HUES6 (cell line): Measurements from ENCODE around the gene INO80C.
A peak's percentile ranks its signal among the peaks of the same experiment; 100 is the strongest.

Source experiments
- H3K27ac ChIP-seq: 2 replicates; pipeline ENCODE4 v1.7.0; 2013; ENCODE audit warnings: low read depth, mild to moderate bottlenecking, low read length, inconsistent platforms
- H3K27me3 ChIP-seq: 2 replicates; pipeline ENCODE4 v1.6.1; 2013; ENCODE audit warnings: low read length; ENCODE audit not compliant: control insufficient read depth, insufficient read depth
- H3K36me3 ChIP-seq: 2 replicates; pipeline ENCODE4 v1.6.1; 2013; ENCODE audit warnings: low read length; ENCODE audit not compliant: control insufficient read depth, insufficient read depth
- H3K4me1 ChIP-seq: 2 replicates; pipeline ENCODE4 v1.6.1; 2013; ENCODE audit warnings: low read length; ENCODE audit not compliant: control insufficient read depth, insufficient read depth
- H3K4me3 ChIP-seq: 2 replicates; pipeline ENCODE4 v1.5.1; 2013; ENCODE audit warnings: low read depth, low read length
- H3K9ac ChIP-seq: one replicate; pipeline ENCODE4 v1.6.1; 2013; ENCODE audit warnings: mild to moderate bottlenecking, low read length
- H3K9me3 ChIP-seq: 2 replicates; pipeline ENCODE4 v1.6.1; 2013; ENCODE audit warnings: low read depth, low read length; ENCODE audit not compliant: control insufficient read depth, insufficient read depth

The INO80C gene, protein sequence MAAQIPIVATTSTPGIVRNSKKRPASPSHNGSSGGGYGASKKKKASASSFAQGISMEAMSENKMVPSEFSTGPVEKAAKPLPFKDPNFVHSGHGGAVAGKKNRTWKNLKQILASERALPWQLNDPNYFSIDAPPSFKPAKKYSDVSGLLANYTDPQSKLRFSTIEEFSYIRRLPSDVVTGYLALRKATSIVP

DNA sequence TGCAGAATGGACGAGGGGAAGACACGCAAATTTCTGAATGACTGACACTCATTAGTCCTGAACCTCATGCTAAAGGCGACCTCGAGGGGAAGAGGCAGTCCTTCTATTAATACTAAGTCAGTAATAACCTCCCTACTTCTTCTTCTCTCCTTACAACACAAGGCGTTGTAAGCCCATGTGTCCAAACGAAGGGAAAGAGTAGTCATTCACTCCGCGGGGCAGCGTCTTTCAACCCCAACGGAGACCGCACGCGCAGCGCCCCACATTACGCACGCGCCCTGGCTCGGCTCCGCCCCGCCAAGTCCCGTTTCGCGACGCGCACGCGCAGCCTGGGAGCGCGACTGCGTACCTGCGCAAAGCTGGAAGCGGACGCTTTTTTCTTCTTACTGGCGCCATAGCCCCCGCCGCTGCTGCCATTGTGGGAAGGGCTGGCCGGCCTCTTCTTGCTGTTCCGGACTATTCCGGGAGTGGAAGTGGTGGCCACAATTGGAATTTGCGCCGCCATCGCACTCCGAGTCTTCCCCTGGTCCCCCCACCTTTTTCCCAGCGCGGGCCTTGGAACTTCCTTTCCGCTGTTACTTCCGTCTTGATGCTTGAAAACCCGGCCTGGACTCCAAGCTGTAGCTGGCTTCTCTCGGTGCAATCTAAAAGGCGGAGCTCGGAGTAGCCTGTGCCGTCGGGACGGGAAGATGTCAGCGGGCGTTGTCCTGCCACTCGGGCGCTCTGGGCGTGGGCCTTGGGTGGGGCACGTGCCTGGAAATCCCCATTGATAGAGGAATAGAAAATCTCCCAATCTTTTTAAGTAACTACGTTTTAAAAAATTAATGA, at the start of gene INO80C:
Gene INO80C (minus strand): TSS at position 591 of the 828 bp plus-strand sequence. CDS start 86 bp downstream, at position 505.
- Histone ChIP-seq H3K4me1 (peaks cover 32% of the 10 kb centered on the region), H3K36me3 (no peaks in the 10 kb centered on the region), H3K9me3 (no peaks in the 10 kb centered on the region), H3K9ac (peak within 1 kb of the TSS; percentile 87), H3K27ac (peak within 1 kb of the TSS; percentile 74; the same call in 1 of the 2 replicates), H3K27me3 (no peaks in the 10 kb centered on the region), H3K4me3 (peak within 1 kb of the TSS; percentile 81)

DNA sequence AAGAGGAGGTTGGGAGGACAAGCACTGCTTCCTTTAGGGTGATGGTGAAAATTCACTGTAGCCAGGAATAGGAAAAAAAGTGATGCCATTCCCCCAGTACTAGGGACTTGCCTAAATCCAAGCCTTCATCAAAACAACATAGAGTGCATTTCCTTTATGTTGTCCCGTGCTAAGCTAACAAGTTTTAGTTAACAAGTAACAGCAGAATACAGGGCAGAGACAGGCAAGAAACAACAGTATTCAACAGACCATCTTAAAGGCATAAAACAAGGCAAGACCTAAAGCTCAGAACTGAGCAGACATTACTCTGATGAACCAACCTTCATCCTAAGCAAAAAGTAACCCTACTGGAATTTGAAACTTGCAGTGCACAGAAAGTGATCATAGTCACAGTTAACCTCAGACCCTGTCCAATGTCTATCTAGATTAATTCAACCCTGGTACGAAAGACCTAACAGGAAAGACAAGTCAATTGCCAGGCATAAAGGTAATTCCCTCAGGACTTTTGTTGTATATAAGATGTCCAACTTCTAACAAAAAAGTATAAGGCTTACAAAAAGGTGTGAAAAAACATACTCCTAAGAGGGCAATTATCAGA, 49.3 kb upstream of the INO80C start:
- Histone ChIP-seq H3K27me3 (no peaks in the 10 kb centered on the region), H3K4me3 (no peak overlapping the region), H3K27ac (no peak overlapping the region), H3K36me3 (no peaks in the 10 kb centered on the region), H3K9ac (no peak overlapping the region), H3K4me1 (no peaks in the 10 kb centered on the region), H3K9me3 (no peaks in the 10 kb centered on the region)

DNA sequence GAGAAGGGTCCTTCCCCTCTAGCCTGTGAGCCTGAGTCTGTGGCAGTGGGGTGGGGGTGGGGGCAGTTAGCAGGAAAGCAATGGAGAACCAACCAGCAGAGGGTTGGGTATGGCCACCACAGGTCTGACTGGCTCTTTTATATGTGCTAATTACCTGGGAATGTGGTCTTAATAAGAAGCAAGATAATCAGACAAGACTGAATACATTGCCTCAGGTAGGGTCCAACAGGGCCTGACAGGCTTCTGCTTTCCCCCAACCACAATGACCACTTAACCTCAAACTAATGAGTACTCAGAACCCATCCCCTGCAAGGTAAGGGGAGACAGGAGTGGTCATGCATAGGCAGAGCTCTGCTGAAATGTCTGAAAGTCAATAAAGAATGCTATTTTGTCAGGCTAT, 44.6 kb upstream of the INO80C start:
- Histone ChIP-seq H3K27ac (no peak overlapping the region), H3K36me3 (no peaks in the 10 kb centered on the region), H3K4me1 (no peaks in the 10 kb centered on the region), H3K9me3 (no peaks in the 10 kb centered on the region), H3K27me3 (no peaks in the 10 kb centered on the region), H3K4me3 (no peak overlapping the region), H3K9ac (no peak overlapping the region)

DNA sequence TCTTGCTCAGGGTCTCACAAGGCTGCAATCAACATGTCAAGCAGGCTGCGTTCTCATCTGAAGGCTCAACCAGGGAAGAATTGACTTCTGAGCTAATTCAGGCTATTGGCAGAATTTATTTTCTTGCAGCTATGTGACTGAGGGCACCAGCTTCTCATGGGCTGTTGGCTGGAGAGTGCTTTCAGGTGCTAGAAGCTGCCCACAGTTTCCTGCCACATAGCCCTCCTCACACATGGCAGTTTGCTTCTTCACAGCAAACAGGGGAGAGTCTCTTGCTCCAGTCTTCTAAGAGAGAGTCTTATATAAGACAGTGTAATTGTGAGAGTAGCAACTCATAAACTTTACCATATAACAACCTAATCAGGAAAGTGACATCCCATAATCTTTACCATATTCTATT, 37.5 kb upstream of the INO80C start:
- no peak overlapping the region for H3K9ac ChIP-seq
- H3K27ac ChIP-seq, result no peak overlapping the region
- H3K36me3 ChIP-seq, result no peaks in the 10 kb centered on the region
- no peaks in the 10 kb centered on the region for H3K27me3 ChIP-seq
- H3K4me3 ChIP-seq, result no peak overlapping the region
- peaks cover 28% of the 10 kb centered on the region for H3K9me3 ChIP-seq
- no peaks in the 10 kb centered on the region for H3K4me1 ChIP-seq

DNA sequence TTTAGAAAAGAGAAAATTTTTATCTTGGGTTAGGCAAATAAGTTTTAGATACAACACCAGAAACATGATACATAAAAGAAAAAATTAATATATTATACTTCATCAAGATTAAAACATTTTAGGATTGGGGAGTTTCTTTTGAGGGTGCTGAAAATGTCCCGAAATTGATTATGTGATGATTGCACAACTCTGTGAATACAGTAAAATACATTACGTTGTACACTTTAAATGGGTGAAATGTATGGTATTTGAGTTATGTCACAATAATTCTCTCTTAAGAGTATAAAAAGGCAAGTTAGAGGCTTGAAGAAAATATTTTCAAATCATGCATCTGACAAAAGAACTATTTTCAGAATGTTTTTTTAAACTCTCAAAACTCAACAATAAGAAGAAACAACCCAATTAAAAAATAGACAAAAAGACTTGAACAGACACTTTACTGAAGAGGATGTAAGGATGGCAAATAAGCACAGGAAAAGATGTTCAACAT, 36.2 kb upstream of the INO80C start:
- H3K36me3 ChIP-seq, result no peaks in the 10 kb centered on the region
- no peaks in the 10 kb centered on the region for H3K27me3 ChIP-seq
- H3K4me3 ChIP-seq, result no peak overlapping the region
- no peak overlapping the region for H3K27ac ChIP-seq
- no peak overlapping the region for H3K9ac ChIP-seq
- no peaks in the 10 kb centered on the region for H3K4me1 ChIP-seq
- H3K9me3 ChIP-seq, result peaks cover 28% of the 10 kb centered on the region

DNA sequence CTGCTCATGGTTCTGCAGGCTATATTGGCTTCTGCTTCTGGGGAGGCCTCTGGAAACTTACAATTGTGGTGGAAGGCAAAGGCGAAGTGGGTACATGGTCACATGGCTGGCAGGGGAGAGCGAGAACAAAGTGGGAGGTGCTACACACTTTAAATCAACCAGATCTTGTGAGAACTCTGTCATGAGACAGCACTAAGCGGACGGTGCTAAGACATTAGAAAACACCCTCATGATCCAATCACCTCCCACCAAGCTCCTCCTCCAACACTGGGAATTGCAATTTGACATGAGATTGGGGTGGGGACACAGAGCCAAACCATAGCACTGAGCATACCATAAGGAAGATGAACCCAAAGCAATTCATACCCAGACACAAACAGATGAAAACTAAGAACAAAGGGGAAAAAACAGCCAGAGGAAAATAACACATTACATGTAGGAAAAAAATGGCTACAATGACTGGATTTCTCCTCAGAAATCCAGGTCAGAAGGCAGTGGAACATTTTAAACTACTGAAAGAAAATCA, 31.1 kb upstream of the INO80C start:
- Histone ChIP-seq H3K4me1 (peaks cover 25% of the 10 kb centered on the region), H3K9me3 (peaks cover 20% of the 10 kb centered on the region; the same call in 1 of the 2 replicates), H3K36me3 (no peaks in the 10 kb centered on the region), H3K4me3 (no peak overlapping the region), H3K27me3 (no peaks in the 10 kb centered on the region), H3K27ac (no peak overlapping the region), H3K9ac (no peak overlapping the region)

DNA sequence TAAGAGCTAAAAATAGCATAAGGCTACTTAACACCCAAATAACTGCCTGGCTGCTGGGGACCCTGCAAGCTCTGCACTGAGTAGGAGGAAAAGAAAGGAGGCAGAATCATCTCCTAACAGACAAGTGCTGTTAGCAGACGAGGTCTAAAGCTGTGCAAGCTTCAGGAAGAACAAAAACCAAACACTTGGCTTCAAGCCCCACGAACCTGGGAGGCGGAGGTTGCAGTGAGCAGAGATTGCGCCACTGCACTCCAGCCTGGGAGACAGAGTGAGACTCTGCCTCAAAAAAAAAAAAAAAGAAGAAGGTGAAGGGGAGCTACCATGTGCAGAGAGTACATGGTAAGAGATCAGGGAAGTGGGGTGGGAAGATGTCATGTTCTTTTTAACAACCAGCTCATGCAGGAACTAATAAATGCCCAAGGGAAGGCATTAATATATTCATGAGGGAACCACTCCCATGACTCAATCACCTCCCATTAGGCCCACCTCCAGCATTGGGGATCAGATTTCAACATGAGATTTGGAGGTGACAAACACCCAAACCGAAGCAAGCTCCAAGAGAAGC, 28.8 kb upstream of the INO80C start:
- peaks cover 8% of the 10 kb centered on the region; the same call in 1 of the 2 replicates for H3K9me3 ChIP-seq
- no peak overlapping the region for H3K4me3 ChIP-seq
- H3K27ac ChIP-seq, result no peak overlapping the region
- no peaks in the 10 kb centered on the region for H3K27me3 ChIP-seq
- H3K36me3 ChIP-seq, result no peaks in the 10 kb centered on the region
- H3K9ac ChIP-seq, result no peak overlapping the region
- peaks cover 30% of the 10 kb centered on the region for H3K4me1 ChIP-seq

DNA sequence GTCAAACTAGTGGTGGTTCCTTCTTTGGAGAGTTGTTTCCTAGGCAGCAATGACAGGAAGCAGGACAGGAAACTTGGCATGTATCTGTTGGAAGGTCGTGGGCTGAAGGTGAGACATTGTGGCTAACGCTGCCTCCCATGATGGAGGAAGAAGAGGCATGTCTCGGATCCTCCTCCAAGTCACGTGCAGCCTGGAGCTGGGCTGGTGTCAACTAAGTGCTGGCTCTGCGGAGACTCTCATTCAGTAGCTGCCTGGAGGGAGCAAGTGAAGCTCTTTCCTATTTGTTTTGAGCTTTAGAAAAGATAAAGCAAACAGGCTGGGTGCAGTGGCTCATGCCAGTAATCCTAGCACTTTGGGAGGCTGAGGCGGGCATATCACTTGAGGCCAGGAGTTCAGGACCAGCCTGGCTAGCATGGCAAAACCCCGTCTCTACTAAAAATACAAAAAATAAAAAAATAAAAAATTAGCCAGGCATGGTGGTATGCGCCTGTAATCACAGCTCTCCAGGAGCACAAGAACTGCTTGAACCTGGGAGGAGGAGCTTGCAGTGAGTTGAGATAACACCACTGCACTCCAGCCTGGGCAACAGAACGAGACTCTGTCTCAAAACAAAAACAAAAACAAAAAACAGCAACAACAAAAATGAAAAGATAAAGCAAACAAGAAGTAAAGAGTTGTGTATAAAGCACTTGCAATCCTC, 28.2 kb upstream of the INO80C start:
- no peak overlapping the region for H3K27ac ChIP-seq
- H3K4me1 ChIP-seq, result peaks cover 30% of the 10 kb centered on the region
- H3K9ac ChIP-seq, result no peak overlapping the region
- no peaks in the 10 kb centered on the region for H3K36me3 ChIP-seq
- H3K4me3 ChIP-seq, result no peak overlapping the region
- peaks cover 2% of the 10 kb centered on the region; the same call in 1 of the 2 replicates for H3K9me3 ChIP-seq
- H3K27me3 ChIP-seq, result no peaks in the 10 kb centered on the region

DNA sequence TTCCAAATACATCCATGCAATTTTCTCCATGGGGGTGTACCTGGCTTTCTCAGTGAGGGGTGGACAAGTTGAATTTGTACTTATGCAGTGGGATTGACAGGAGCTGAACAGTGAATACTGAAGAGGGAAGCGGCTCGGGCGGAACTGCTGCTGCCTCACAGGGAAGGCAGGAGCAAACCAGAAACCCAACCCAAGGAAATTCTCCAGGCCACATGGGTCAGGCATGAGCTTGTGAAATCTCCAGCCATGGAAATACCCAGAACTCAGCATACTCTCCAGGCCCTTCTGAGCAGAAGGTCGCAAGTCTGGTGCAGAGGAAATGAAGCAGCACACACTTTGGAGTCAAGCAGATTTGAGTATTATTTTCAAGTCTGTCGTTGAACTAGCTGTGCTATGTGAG, 26.5 kb upstream of the INO80C start:
- Histone ChIP-seq H3K9ac (no peak overlapping the region), H3K9me3 (no peaks in the 10 kb centered on the region), H3K4me3 (no peak overlapping the region), H3K4me1 (peaks cover 30% of the 10 kb centered on the region), H3K27me3 (no peaks in the 10 kb centered on the region), H3K36me3 (no peaks in the 10 kb centered on the region), H3K27ac (no peak overlapping the region)

DNA sequence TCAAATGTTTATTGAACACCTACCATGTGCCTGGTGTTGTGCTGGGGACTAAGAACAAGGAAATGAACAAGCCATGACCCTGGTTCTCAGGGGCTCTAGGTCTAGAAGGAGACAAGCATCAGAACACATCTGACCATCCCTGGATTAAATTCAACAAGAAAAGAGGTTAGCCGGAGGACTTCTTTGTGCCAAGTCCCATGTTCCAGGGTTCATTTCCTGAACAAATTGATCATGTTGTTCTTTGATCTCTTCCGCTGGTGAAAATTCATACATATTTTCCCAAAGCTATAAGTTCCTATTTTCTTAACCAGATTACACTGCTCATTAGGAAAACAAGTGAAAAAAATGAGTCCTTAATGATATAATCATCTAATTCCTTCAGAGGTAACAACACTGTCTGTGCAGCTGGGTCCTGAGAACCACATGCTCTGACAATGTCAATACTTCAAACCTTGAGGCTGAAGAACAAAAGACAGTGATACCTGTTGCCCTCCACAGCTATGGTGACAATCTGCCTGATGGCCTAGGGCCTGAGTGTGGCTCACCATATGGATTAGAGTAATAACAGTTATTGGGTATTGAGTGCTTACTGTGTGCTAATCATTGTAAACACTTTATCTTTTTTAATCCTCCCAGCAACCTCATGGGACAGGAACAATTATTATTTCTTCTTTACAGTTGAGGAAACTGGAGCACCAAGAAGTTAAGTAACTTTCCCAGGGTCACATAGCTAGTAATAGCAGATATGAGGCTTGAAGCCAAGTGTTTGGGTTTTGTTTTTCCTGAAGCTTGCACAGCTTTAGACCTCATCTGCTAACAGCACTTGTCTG, 24.6 kb upstream of the INO80C start:
- Histone ChIP-seq H3K36me3 (no peaks in the 10 kb centered on the region), H3K9ac (no peak overlapping the region), H3K27ac (no peak overlapping the region), H3K4me1 (peaks cover 29% of the 10 kb centered on the region), H3K9me3 (no peaks in the 10 kb centered on the region), H3K4me3 (no peak overlapping the region), H3K27me3 (no peaks in the 10 kb centered on the region)
